ENCODE results near the gene ARHGAP19.

The ARHGAP19 gene

GRCh38 chr10:97263971-97264370, 28.5 kb downstream of the ARHGAP19 start:
- no peak for TF ChIP-seq CTCF (IDR thresholded peaks at IDR 0.05; ENCODE audit: insufficient read depth, missing control alignments)
- no peak for FAIRE-seq
- DNase-seq (ENCODE audit: insufficient read length, low spot score), result no peak

GRCh38 chr10:97261656-97262055, 30.8 kb downstream of the ARHGAP19 start:
- DNase-seq (ENCODE audit: insufficient read length, low spot score) (no peak), FAIRE-seq (no peak)
- no peak for TF ChIP-seq CTCF (IDR thresholded peaks at IDR 0.05; ENCODE audit: insufficient read depth, missing control alignments)

- TF ChIP-seq CTCF (IDR thresholded peaks at IDR 0.05; ENCODE audit: insufficient read depth, missing control alignments), result no peak
- FAIRE-seq (no peak), DNase-seq (ENCODE audit: insufficient read length, low spot score) (no peak)
These were observed 31.3 kb downstream of the ARHGAP19 start for GRCh38 chr10:97261183-97261582.

GRCh38 chr10:97259119-97259518, 33.3 kb downstream of the ARHGAP19 start:
- FAIRE-seq, result no peak
- no peak for TF ChIP-seq CTCF (IDR thresholded peaks at IDR 0.05; ENCODE audit: insufficient read depth, missing control alignments)
- no peak for DNase-seq (ENCODE audit: insufficient read length, low spot score)

- DNase-seq (ENCODE audit: insufficient read length, low spot score) (no peak), FAIRE-seq (no peak)
- no peak for TF ChIP-seq CTCF (IDR thresholded peaks at IDR 0.05; ENCODE audit: insufficient read depth, missing control alignments)
These were observed 36.1 kb downstream of the ARHGAP19 start for GRCh38 chr10:97256356-97256755.

GRCh38 chr10:97255512-97256293, 36.7 kb downstream of the ARHGAP19 start:
- FAIRE-seq, result no peak
- no peak for TF ChIP-seq CTCF (IDR thresholded peaks at IDR 0.05; ENCODE audit: insufficient read depth, missing control alignments)
- no peak for DNase-seq (ENCODE audit: insufficient read length, low spot score)

GRCh38 chr10:97254694-97255093, 37.7 kb downstream of the ARHGAP19 start:
- no peak for FAIRE-seq
- TF ChIP-seq CTCF (IDR thresholded peaks at IDR 0.05; ENCODE audit: insufficient read depth, missing control alignments), result no peak
- no peak for DNase-seq (ENCODE audit: insufficient read length, low spot score)
